ENCODE measurements around the gene EPHA3.

DNA sequence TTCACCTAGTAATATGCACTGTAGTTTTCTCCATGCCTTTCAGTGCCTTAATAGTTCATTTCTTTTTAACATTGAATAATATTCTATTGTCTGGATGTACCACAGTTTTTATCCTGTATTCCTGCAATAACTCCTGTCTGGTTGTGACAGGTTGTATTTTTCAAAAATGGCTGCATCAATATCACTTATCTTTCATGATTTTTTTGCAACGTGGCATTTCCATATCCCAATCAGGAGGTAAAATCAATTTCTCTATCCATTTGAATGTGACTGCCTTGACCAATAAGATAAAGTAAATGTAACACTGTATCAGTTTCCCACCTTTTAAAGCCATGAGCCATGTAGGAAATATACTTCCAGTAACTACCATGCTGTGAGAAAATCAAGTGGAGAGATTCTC, 27.5 kb upstream of the EPHA3 start:
- no peak for TF ChIP-seq POLR2A (IDR thresholded peaks at IDR 0.05)
- TF ChIP-seq, protein P1, sequence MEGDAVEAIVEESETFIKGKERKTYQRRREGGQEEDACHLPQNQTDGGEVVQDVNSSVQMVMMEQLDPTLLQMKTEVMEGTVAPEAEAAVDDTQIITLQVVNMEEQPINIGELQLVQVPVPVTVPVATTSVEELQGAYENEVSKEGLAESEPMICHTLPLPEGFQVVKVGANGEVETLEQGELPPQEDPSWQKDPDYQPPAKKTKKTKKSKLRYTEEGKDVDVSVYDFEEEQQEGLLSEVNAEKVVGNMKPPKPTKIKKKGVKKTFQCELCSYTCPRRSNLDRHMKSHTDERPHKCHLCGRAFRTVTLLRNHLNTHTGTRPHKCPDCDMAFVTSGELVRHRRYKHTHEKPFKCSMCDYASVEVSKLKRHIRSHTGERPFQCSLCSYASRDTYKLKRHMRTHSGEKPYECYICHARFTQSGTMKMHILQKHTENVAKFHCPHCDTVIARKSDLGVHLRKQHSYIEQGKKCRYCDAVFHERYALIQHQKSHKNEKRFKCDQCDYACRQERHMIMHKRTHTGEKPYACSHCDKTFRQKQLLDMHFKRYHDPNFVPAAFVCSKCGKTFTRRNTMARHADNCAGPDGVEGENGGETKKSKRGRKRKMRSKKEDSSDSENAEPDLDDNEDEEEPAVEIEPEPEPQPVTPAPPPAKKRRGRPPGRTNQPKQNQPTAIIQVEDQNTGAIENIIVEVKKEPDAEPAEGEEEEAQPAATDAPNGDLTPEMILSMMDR (IDR thresholded peaks at IDR 0.05): no peak

All from body of pancreas (tissue), 4 donors.